H1 (cell line): ENCODE data around the gene WDFY4. TPM values are rescaled to one million over a fixed set of nuclear protein-coding genes. Genes with fewer than 3 reads are reported as not detected.

ENCODE experiments used
- CTCF ChIA-PET: fragments of 300-600 bp; sonication (Branson Sonifier 250); formaldehyde crosslinking; loops from one replicate; lab custom pipeline; 2021; ENCODE audit not compliant: partially characterized antibody; lab: Charles Lee
- POLR2A ChIA-PET: fragments of 300-600 bp; sonication (Branson Sonifier 250); formaldehyde crosslinking; loops from one replicate; lab custom pipeline; 2021; ENCODE audit warnings: inconsistent platforms; ENCODE audit not compliant: partially characterized antibody; lab: Charles Lee
- DNase-seq, 2 experiments: peaks; one replicate each; pipeline versions ENCODE4 v3.0.0 to v3.0.0-alpha.2; 2010 to 2022; ENCODE audit warnings: low spot score in 2 of 2, low read depth in 1 of 2, mixed read lengths in 1 of 2
- FAIRE-seq: peaks from 2 replicates; lab custom pipeline; 2011; peaks lifted over from hg19 to GRCh38; lab: Jason Lieb, UNC
- H2AFZ ChIP-seq: 2 replicates; pipeline ENCODE4 v1.8.1; 2012; ENCODE audit warnings: low read length, inconsistent platforms
- H2AK5ac ChIP-seq: 2 replicates; pipeline ENCODE4 v1.6.1; 2013; ENCODE audit warnings: low read depth, low read length
- H2BK120ac ChIP-seq: replicated peaks from 2 replicates; pipeline ENCODE3; 2013; ENCODE audit warnings: low read depth, low read length, inconsistent platforms
- H2BK12ac ChIP-seq: 2 replicates; pipeline ENCODE4 v1.6.1; 2013; ENCODE audit warnings: low read depth, low read length
- H2BK15ac ChIP-seq: 2 replicates; pipeline ENCODE4 v1.6.1; 2013; ENCODE audit warnings: low read length
- H2BK20ac ChIP-seq: 2 replicates; pipeline ENCODE4 v1.6.1; 2013; ENCODE audit warnings: low read length
- H2BK5ac ChIP-seq: 2 replicates; pipeline ENCODE4 v1.6.1; 2013; ENCODE audit warnings: low read depth, low read length
- H3K14ac ChIP-seq: 2 replicates; pipeline ENCODE4 v1.6.1; 2013; ENCODE audit warnings: inconsistent platforms; ENCODE audit not compliant: insufficient read length
- H3K18ac ChIP-seq: 2 replicates; pipeline ENCODE4 v1.6.1; 2013; ENCODE audit warnings: low read length; ENCODE audit errors: extremely low read depth
- H3K23ac ChIP-seq: 2 replicates; pipeline ENCODE4 v1.6.1; 2013; ENCODE audit warnings: inconsistent platforms; ENCODE audit not compliant: insufficient read length
- H3K23me2 ChIP-seq: 2 replicates; pipeline ENCODE4 v1.6.1; 2013; ENCODE audit warnings: low read depth, low read length
- H3K27ac ChIP-seq: 2 replicates; pipeline ENCODE4 v1.6.1; 2011; ENCODE audit warnings: low read depth, low read length, inconsistent platforms
- H3K27me3 ChIP-seq, 4 experiments: replicated peaks in 1 of 4; 1 replicate in 1 of 4; 2 replicates in 3 of 4; pipeline versions ENCODE4 v1.6.1 to v1.8.1; 2011 to 2013; ENCODE audit warnings: low read length in 3 of 4, mild to moderate bottlenecking in 3 of 4, inconsistent platforms in 2 of 4, mixed read lengths in 2 of 4, moderate library complexity in 1 of 4; ENCODE audit not compliant: control insufficient read depth in 3 of 4, insufficient read depth in 3 of 4; ENCODE audit errors: extremely low read depth in 1 of 4
- H3K36me3 ChIP-seq, 4 experiments: 2 replicates each; pipeline versions ENCODE4 v1.6.1 to v1.8.1; 2011 to 2013; ENCODE audit warnings: mild to moderate bottlenecking in 4 of 4, low read length in 3 of 4, moderate library complexity in 2 of 4, control low read depth in 1 of 4, inconsistent platforms in 1 of 4; ENCODE audit not compliant: insufficient read depth in 4 of 4, control insufficient read depth in 2 of 4
- H3K4ac ChIP-seq: replicated peaks from 2 replicates; pipeline ENCODE3; 2013; ENCODE audit warnings: low read length, low read depth, mixed read lengths, inconsistent platforms; ENCODE audit not compliant: insufficient read length
- H3K4me1 ChIP-seq, 4 experiments: replicated peaks in 1 of 4; 1 replicate in 1 of 4; 2 replicates in 3 of 4; pipeline versions ENCODE4 v1.6.1 to v1.8.1; 2011 to 2013; ENCODE audit warnings: low read length in 3 of 4, inconsistent platforms in 2 of 4, mixed read lengths in 1 of 4; ENCODE audit not compliant: insufficient read depth in 4 of 4, control insufficient read depth in 3 of 4
- H3K4me2 ChIP-seq, 2 experiments: 2 replicates each; pipeline versions ENCODE4 v1.6.1 to v1.8.1; 2011 to 2013; ENCODE audit warnings: low read depth in 2 of 2, low read length in 2 of 2, control low read depth in 1 of 2, inconsistent platforms in 1 of 2, mild to moderate bottlenecking in 1 of 2; ENCODE audit not compliant: insufficient read depth in 1 of 2
- H3K4me3 ChIP-seq, 4 experiments: fragments of 200-600, 300-600 bp in 1 of 4; sonication (generic), shearing (Covaris generic), sonication (Bioruptor Twin) in 1 of 4; 2 replicates each; pipeline versions ENCODE4 v1.5.1 to v1.8.1; 2011 to 2016; ENCODE audit warnings: low read length in 4 of 4, low read depth in 3 of 4, control low read depth in 2 of 4, inconsistent platforms in 2 of 4, mild to moderate bottlenecking in 2 of 4, mixed read lengths in 1 of 4, moderate library complexity in 1 of 4; ENCODE audit not compliant: insufficient read depth in 2 of 4; ENCODE audit errors: extremely low read depth in 1 of 4
- H3K56ac ChIP-seq: replicated peaks from 2 replicates; pipeline ENCODE3; 2013; ENCODE audit warnings: low read depth, mild to moderate bottlenecking, mixed read lengths, low read length, inconsistent platforms; ENCODE audit not compliant: insufficient read length
- H3K79me1 ChIP-seq: 2 replicates; pipeline ENCODE4 v1.6.1; 2013; ENCODE audit warnings: low read depth, low read length, control low read depth
- H3K79me2 ChIP-seq, 2 experiments: 2 replicates each; pipeline versions ENCODE4 v1.6.1 to v1.8.1; 2012 to 2013; ENCODE audit warnings: low read length in 2 of 2, mild to moderate bottlenecking in 2 of 2, inconsistent platforms in 1 of 2; ENCODE audit not compliant: insufficient read depth in 2 of 2, control insufficient read depth in 1 of 2
- H3K9ac ChIP-seq, 4 experiments: replicated peaks in 1 of 4; 1 replicate in 1 of 4; 2 replicates in 3 of 4; pipeline versions ENCODE4 v1.6.1 to v1.8.1; 2011 to 2013; ENCODE audit warnings: low read depth in 3 of 4, low read length in 3 of 4, control low read depth in 2 of 4, mild to moderate bottlenecking in 2 of 4, moderate library complexity in 2 of 4, inconsistent platforms in 1 of 4; ENCODE audit errors: extremely low read depth in 1 of 4
- H3K9me3 ChIP-seq, 2 experiments: 2 replicates each; pipeline versions ENCODE4 v1.6.1 to v1.8.1; 2012 to 2013; ENCODE audit warnings: mild to moderate bottlenecking in 2 of 2, moderate library complexity in 2 of 2, control low read depth in 1 of 2, inconsistent platforms in 1 of 2, low read depth in 1 of 2, low read length in 1 of 2, mixed read lengths in 1 of 2; ENCODE audit not compliant: insufficient read depth in 2 of 2
- H4K20me1 ChIP-seq, 2 experiments: replicated peaks in 1 of 2; 2 replicates each; pipeline versions ENCODE3 to v1.8.1; 2011 to 2013; ENCODE audit warnings: inconsistent platforms in 2 of 2, low read length in 2 of 2, mild to moderate bottlenecking in 1 of 2; ENCODE audit not compliant: insufficient read depth in 2 of 2, control insufficient read depth in 1 of 2
- H4K5ac ChIP-seq: 2 replicates; pipeline ENCODE4 v1.6.1; 2013; ENCODE audit warnings: low read length, low read depth, mixed read lengths, inconsistent platforms; ENCODE audit not compliant: insufficient read length
- H4K8ac ChIP-seq: 2 replicates; pipeline ENCODE4 v1.8.0; 2013; ENCODE audit warnings: mild to moderate bottlenecking, moderate library complexity, low read length, inconsistent platforms; ENCODE audit not compliant: insufficient read depth; ENCODE audit errors: extremely low read depth
- H4K91ac ChIP-seq: replicated peaks from 2 replicates; pipeline ENCODE3; 2013; ENCODE audit warnings: low read length, mixed read lengths, inconsistent platforms; ENCODE audit not compliant: insufficient read length
- ATF2 ChIP-seq: IDR thresholded peaks from 2 replicates; pipeline ENCODE4 v1.6.1; 2012; ENCODE audit warnings: low read length, inconsistent platforms
- ATF3 ChIP-seq: IDR thresholded peaks from 2 replicates; pipeline ENCODE4 v1.6.1; 2011; ENCODE audit warnings: low read depth, mild to moderate bottlenecking, low read length; ENCODE audit not compliant: insufficient read depth
- BCL11A ChIP-seq, 2 experiments: IDR thresholded peaks; one replicate each; pipeline ENCODE4 v1.6.1; 2011; ENCODE audit warnings: low read depth in 2 of 2, low read length in 2 of 2, mild to moderate bottlenecking in 2 of 2
- BRCA1 ChIP-seq: IDR thresholded peaks from 2 replicates; pipeline ENCODE4 v1.6.1; 2012; ENCODE audit warnings: low read depth, low read length, improper control_type of control experiment
- CTCF ChIP-seq, 3 experiments: IDR thresholded peaks; 1 replicate in 2 of 3; 2 replicates in 1 of 3; pipeline versions ENCODE4 v1.5.1 to v1.6.1; 2011; ENCODE audit warnings: low read length in 3 of 3, mild to moderate bottlenecking in 3 of 3, inconsistent platforms in 2 of 3, low read depth in 1 of 3, moderate library complexity in 1 of 3; ENCODE audit not compliant: insufficient read depth in 1 of 3; ENCODE audit errors: control extremely low read depth in 1 of 3
- HDAC6 ChIP-seq: IDR thresholded peaks from one replicate; pipeline ENCODE4 v1.7.1; 2012; ENCODE audit warnings: low read depth, mild to moderate bottlenecking, inconsistent platforms, low read length, moderate library complexity
- POLR2A ChIP-seq, 2 experiments: IDR thresholded peaks; 1 replicate in 1 of 2; 2 replicates in 1 of 2; pipeline ENCODE4 v1.6.1; 2011; ENCODE audit warnings: low read depth in 2 of 2, low read length in 2 of 2, mild to moderate bottlenecking in 2 of 2; ENCODE audit errors: control extremely low read depth in 1 of 2
- SIN3A ChIP-seq, 2 experiments: IDR thresholded peaks in 1 of 2; conservative IDR thresholded peaks in 1 of 2; 2 replicates each; pipeline ENCODE4 v1.6.1; 2011 to 2012; ENCODE audit warnings: low read length in 2 of 2, improper control_type of control experiment in 1 of 2, low read depth in 1 of 2, mild to moderate bottlenecking in 1 of 2
- TBP ChIP-seq: IDR thresholded peaks from 2 replicates; pipeline ENCODE4 v1.6.1; 2011; ENCODE audit warnings: low read depth, low read length, improper control_type of control experiment
- YY1 ChIP-seq: IDR thresholded peaks from 2 replicates; pipeline ENCODE4 v1.6.1; 2011; ENCODE audit warnings: low read depth, mild to moderate bottlenecking, low read length
- WGBS, 2 experiments: shearing (Covaris generic) in 1 of 2; methylation state at CpG; one replicate each; pipeline versions ENCODE4 v1.1.6 to v1.1.7; 2013 to 2015; ENCODE audit warnings: low lambda C conversion rate in 2 of 2, mixed read lengths in 2 of 2, inconsistent platforms in 1 of 2, low coverage in 1 of 2, missing lambda C conversion rate in 1 of 2; ENCODE audit not compliant: insufficient replicate concordance in 2 of 2, insufficient coverage in 1 of 2, insufficient read length in 1 of 2; ENCODE audit errors: extremely low coverage in 1 of 2, missing lambda C conversion rate in 1 of 2; 5-methylcytosine and 5-hydroxymethylcytosine counted together
- polyA plus RNA-seq, 7 experiments: library from polyadenylated mRNA; depleted of rRNA in 3 of 7; stranded (reverse) in 5 of 7; unstranded in 2 of 7; fragments of >200 nt in 5 of 7; fragments of 200-250 nt in 2 of 7; gene quantifications; 1 replicate in 5 of 7; 2 replicates in 1 of 7; 4 replicates in 1 of 7; pipeline versions ENCODE4 v1.2.1 to v1.2.3, GENCODE V29; 2011 to 2013; ENCODE audit warnings: missing spikeins in 2 of 7, mixed read lengths in 2 of 7
- total RNA-seq: library from RNA; stranded (reverse); fragmentation: NEBNext Ultra II Directional; extraction: Animal tissue kit (Norgen Biotek cat#: 25700); gene quantifications from 2 replicates; pipeline ENCODE4 v1.2.1, GENCODE V29; 2021

WDFY4 gene
- total and polyA plus RNA-seq, 2 of the 8 experiments (the other 6 are each of a cell fraction or from before 2014, with no cell fraction given): not detected

- no peaks in the 10 kb centered on the region for H3K79me2 ChIP-seq
- FAIRE-seq: no peak
- no peak overlapping the region for H4K5ac ChIP-seq
- no peaks in the 10 kb centered on the region for H3K79me1 ChIP-seq
- H3K18ac ChIP-seq: no peak overlapping the region
- no peak overlapping the region for H3K4ac ChIP-seq
- H3K4me2 ChIP-seq: no peak overlapping the region
- H3K27ac ChIP-seq: no peak overlapping the region
- H4K20me1 ChIP-seq: no peaks in the 10 kb centered on the region
- H3K27me3 ChIP-seq: no peaks in the 10 kb centered on the region
- H3K23ac ChIP-seq: no peak overlapping the region
- no peak overlapping the region for H2BK5ac ChIP-seq
- H2AFZ ChIP-seq: no peak overlapping the region
- H3K9ac ChIP-seq: no peak overlapping the region
- ChIA-PET CTCF (interaction anchor here (1.5 kb wide), 2 partner anchors 11 to 29 kb away, joined by 3 to 5 read pairs; no protein-coding TSS in a partner anchor), POLR2A (no interaction called here)
- H2BK15ac ChIP-seq: no peak overlapping the region
- no peak overlapping the region for H3K56ac ChIP-seq
- H3K9me3 ChIP-seq: no peaks in the 10 kb centered on the region
- H3K4me3 ChIP-seq: no peak overlapping the region
- no peaks in the 10 kb centered on the region; the same call in 1 of the 2 replicates for H3K23me2 ChIP-seq
- WGBS, 2 experiments: 70% methylated on average over 2 of the region's 3 CpGs; no CpG with 5 or more reads in 1 of the 2 experiments
- no peak overlapping the region for H2AK5ac ChIP-seq
- H3K36me3 ChIP-seq: no peaks in the 10 kb centered on the region
- H2BK12ac ChIP-seq: no peak overlapping the region
- H2BK120ac ChIP-seq: no peak overlapping the region
- no peak for DNase-seq
- H2BK20ac ChIP-seq: no peak overlapping the region
- no peak overlapping the region for H4K8ac ChIP-seq
- no peak overlapping the region for H4K91ac ChIP-seq
- no peak overlapping the region for H3K14ac ChIP-seq
- H3K4me1 ChIP-seq: no peaks in the 10 kb centered on the region
- TF ChIP-seq POLR2A (IDR thresholded peaks at IDR 0.05; ENCODE audit: control extremely low read depth in 1 of 2, low read depth in 2 of 2, low read length in 2 of 2) (no peak), CTCF (IDR thresholded peaks at IDR 0.05; ENCODE audit: control extremely low read depth in 1 of 3, insufficient read depth in 1 of 3, low read depth in 1 of 3, low read length in 3 of 3) (no peak), ATF3 (no peak), BCL11A (IDR thresholded peaks at IDR 0.05; ENCODE audit: low read depth in 2 of 2, low read length in 2 of 2) (no peak), TBP (no peak), YY1 (no peak), SIN3A (conservative IDR thresholded peaks at IDR 0.05 in 1 of 2, IDR thresholded peaks at IDR 0.05 in 1 of 2; ENCODE audit: low read depth in 1 of 2, low read length in 2 of 2) (no peak), HDAC6 (no peak), ATF2 (no peak), BRCA1 (no peak)
Measured at GRCh38 chr10:48923748-48924147, 239.1 kb downstream of the WDFY4 start.
